ENCODE measurements around the gene CATSPERD. TPM values are rescaled to one million over a fixed set of nuclear protein-coding genes. Genes with fewer than 3 reads are reported as not detected.

CATSPERD gene
- total RNA-seq (2014; rRNA removed; shearing (Covaris generic)): not detected in 2 replicates

GRCh38 chr19:5719961-5720790 is at the start of gene CATSPERD, which contains the start of gene LONP1:
Gene CATSPERD, plus strand, starts transcription at chr19:5720637. Its CDS starts 101 bp downstream, at chr19:5720738.
Gene LONP1, minus strand, starts transcription at chr19:5720146. Its CDS starts 14 bp downstream, at chr19:5720132.

GRCh38 chr19:5680437-5681368 is 39.7 kb upstream of the CATSPERD start, which contains the start of the genes HSD11B1L and MICOS13:
Gene HSD11B1L, plus strand, starts transcription at chr19:5681027. Its CDS starts 3,806 bp downstream, at chr19:5684833.
Gene MICOS13, minus strand, starts transcription at chr19:5680516. Its CDS starts 30 bp downstream, at chr19:5680486.

GRCh38 chr19:5690125-5690954 is 30.1 kb upstream of the CATSPERD start, which contains the start of gene RPL36:
Gene RPL36, plus strand, starts transcription at chr19:5690295. Its CDS starts 213 bp downstream, at chr19:5690508.

GRCh38 chr19:5784581-5785147 is 64.2 kb downstream of the CATSPERD start, which contains the start of gene PRR22:
Gene PRR22, minus strand, starts transcription at chr19:5784746. Its CDS starts 86 bp downstream, at chr19:5784660.

GRCh38 chr19:5790559-5791520 is 70.4 kb downstream of the CATSPERD start, which contains the start of gene DUS3L:
Gene DUS3L, minus strand, starts transcription at chr19:5791163. Its CDS starts 22 bp downstream, at chr19:5791141.

GRCh38 chr19:5804516-5805461 is 84.4 kb downstream of the CATSPERD start, which contains the start of gene NRTN:
Gene NRTN, plus strand, starts transcription at chr19:5805067. Its CDS starts 19,099 bp downstream, at chr19:5824166.

Other genes starting within 250 kb of the CATSPERD start
- 0.24 and 0.64 TPM in 2 replicates for gene TINCR, start 152.7 kb upstream of the CATSPERD start, total RNA-seq (2014; rRNA removed; shearing (Covaris generic))
- gene SAFB2, start 97.9 kb upstream of the CATSPERD start, total RNA-seq (2014; rRNA removed; shearing (Covaris generic)): 45.6 and 45.8 TPM in 2 replicates
- 61.2 and 65.0 TPM in 2 replicates for gene SAFB, start 97.6 kb upstream of the CATSPERD start, total RNA-seq (2014; rRNA removed; shearing (Covaris generic))
- gene MICOS13, start 40.1 kb upstream of the CATSPERD start, total RNA-seq (2014; rRNA removed; shearing (Covaris generic)): 232 and 245 TPM in 2 replicates
- gene HSD11B1L, start 39.6 kb upstream of the CATSPERD start, total RNA-seq (2014; rRNA removed; shearing (Covaris generic)): 46.2 and 46.3 TPM in 2 replicates
- 2,537 and 2,543 TPM in 2 replicates for gene RPL36, start 30.3 kb upstream of the CATSPERD start, total RNA-seq (2014; rRNA removed; shearing (Covaris generic))
- 306 and 350 TPM in 2 replicates for gene LONP1, start 491 bp upstream of the CATSPERD start, total RNA-seq (2014; rRNA removed; shearing (Covaris generic))
- gene PRR22, start 64.1 kb downstream of the CATSPERD start, total RNA-seq (2014; rRNA removed; shearing (Covaris generic)): 6.8 and 10.4 TPM in 2 replicates
- gene DUS3L, start 70.5 kb downstream of the CATSPERD start, total RNA-seq (2014; rRNA removed; shearing (Covaris generic)): 102 and 105 TPM in 2 replicates
- gene NRTN, start 84.4 kb downstream of the CATSPERD start, total RNA-seq (2014; rRNA removed; shearing (Covaris generic)): 1.1 and 1.2 TPM in 2 replicates
- gene FUT6, start 119.1 kb downstream of the CATSPERD start, total RNA-seq (2014; rRNA removed; shearing (Covaris generic)): not detected in 2 replicates
- 0.11 TPM in 1 of 2 replicates, not detected in the other for gene FUT3, start 130.8 kb downstream of the CATSPERD start, total RNA-seq (2014; rRNA removed; shearing (Covaris generic))
- 0.11 TPM in 2 replicates for gene FUT5, start 149.9 kb downstream of the CATSPERD start, total RNA-seq (2014; rRNA removed; shearing (Covaris generic))
- 279 and 320 TPM in 2 replicates for gene NDUFA11, start 183.2 kb downstream of the CATSPERD start, total RNA-seq (2014; rRNA removed; shearing (Covaris generic))
- 9.8 and 11.0 TPM in 2 replicates for gene VMAC, start 184.2 kb downstream of the CATSPERD start, total RNA-seq (2014; rRNA removed; shearing (Covaris generic))
- 185 and 250 TPM in 2 replicates for gene CAPS, start 193.6 kb downstream of the CATSPERD start, total RNA-seq (2014; rRNA removed; shearing (Covaris generic))

All from A375 (cell line).